ENCODE results near the gene GNB1L. TPM values are rescaled to one million over a fixed set of nuclear protein-coding genes. Genes with fewer than 3 reads are reported as not detected.

GNB1L gene
- polyA plus RNA-seq, 1 donor from 2014 or later: 16.5 TPM

DNA sequence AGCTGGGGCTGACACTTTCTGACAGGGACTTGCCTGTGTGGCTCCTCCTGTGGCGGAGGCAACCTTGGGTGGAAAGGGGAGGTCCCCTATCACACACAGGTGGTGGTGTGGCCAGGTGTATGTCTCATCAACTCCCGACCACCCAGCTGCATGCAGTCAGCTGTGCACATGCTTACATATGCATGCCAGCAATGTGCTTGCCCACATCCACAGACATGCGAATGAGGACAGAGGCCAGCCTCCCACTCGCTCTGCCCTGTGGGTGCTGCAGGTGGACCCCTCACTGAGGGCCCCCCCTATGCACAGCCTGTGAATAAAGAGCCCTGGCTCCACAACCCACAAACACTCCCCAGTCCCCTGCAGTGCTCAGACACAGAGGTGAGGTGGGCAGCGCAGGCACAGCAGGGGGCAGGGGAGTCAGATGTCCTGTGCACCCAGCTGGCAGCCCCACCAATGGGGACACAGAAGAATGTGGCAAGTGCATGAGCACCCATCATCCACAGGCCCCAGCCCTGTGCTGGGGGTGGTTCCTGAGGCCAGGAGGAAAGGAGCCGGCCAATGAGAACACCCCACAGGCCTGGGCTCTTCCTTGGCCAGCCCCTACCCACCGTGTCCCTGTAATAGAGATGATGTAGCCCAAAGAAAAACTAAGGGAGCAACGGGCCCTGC lies 9.5 kb downstream of the GNB1L start:
- no peak overlapping the region for H3K27ac ChIP-seq (ENCODE audit: low read length)
- H3K9me2 ChIP-seq (ENCODE audit: insufficient read depth, low read length): no peaks in the 10 kb centered on the region
- no peak overlapping the region for H2AFZ ChIP-seq (ENCODE audit: low read depth, low read length)
- no peaks in the 10 kb centered on the region for H4K20me1 ChIP-seq (ENCODE audit: insufficient read depth)
- no peaks in the 10 kb centered on the region for H3K36me3 ChIP-seq (ENCODE audit: insufficient read depth, low read length)
- TF ChIP-seq, protein P1, sequence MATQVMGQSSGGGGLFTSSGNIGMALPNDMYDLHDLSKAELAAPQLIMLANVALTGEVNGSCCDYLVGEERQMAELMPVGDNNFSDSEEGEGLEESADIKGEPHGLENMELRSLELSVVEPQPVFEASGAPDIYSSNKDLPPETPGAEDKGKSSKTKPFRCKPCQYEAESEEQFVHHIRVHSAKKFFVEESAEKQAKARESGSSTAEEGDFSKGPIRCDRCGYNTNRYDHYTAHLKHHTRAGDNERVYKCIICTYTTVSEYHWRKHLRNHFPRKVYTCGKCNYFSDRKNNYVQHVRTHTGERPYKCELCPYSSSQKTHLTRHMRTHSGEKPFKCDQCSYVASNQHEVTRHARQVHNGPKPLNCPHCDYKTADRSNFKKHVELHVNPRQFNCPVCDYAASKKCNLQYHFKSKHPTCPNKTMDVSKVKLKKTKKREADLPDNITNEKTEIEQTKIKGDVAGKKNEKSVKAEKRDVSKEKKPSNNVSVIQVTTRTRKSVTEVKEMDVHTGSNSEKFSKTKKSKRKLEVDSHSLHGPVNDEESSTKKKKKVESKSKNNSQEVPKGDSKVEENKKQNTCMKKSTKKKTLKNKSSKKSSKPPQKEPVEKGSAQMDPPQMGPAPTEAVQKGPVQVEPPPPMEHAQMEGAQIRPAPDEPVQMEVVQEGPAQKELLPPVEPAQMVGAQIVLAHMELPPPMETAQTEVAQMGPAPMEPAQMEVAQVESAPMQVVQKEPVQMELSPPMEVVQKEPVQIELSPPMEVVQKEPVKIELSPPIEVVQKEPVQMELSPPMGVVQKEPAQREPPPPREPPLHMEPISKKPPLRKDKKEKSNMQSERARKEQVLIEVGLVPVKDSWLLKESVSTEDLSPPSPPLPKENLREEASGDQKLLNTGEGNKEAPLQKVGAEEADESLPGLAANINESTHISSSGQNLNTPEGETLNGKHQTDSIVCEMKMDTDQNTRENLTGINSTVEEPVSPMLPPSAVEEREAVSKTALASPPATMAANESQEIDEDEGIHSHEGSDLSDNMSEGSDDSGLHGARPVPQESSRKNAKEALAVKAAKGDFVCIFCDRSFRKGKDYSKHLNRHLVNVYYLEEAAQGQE (IDR thresholded peaks at IDR 0.05; ENCODE audit: borderline replicate concordance): no peak
- TF ChIP-seq RAD21 (conservative IDR thresholded peaks at IDR 0.05) (no peak), SMC3 (conservative IDR thresholded peaks at IDR 0.05; ENCODE audit: poor library complexity) (no peak), EZH2 (IDR thresholded peaks at IDR 0.05; ENCODE audit: borderline replicate concordance, insufficient read depth, low read length, poor library complexity, severe bottlenecking) (no peak), POLR2AphosphoS5 (IDR thresholded peaks at IDR 0.05) (no peak), EP300 (conservative IDR thresholded peaks at IDR 0.05; ENCODE audit: poor library complexity, severe bottlenecking) (no peak), TAF1 (IDR thresholded peaks at IDR 0.05; ENCODE audit: low read depth) (no peak), MXI1 (conservative IDR thresholded peaks at IDR 0.05; ENCODE audit: poor library complexity, severe bottlenecking) (no peak)
- TF ChIP-seq, protein P2, sequence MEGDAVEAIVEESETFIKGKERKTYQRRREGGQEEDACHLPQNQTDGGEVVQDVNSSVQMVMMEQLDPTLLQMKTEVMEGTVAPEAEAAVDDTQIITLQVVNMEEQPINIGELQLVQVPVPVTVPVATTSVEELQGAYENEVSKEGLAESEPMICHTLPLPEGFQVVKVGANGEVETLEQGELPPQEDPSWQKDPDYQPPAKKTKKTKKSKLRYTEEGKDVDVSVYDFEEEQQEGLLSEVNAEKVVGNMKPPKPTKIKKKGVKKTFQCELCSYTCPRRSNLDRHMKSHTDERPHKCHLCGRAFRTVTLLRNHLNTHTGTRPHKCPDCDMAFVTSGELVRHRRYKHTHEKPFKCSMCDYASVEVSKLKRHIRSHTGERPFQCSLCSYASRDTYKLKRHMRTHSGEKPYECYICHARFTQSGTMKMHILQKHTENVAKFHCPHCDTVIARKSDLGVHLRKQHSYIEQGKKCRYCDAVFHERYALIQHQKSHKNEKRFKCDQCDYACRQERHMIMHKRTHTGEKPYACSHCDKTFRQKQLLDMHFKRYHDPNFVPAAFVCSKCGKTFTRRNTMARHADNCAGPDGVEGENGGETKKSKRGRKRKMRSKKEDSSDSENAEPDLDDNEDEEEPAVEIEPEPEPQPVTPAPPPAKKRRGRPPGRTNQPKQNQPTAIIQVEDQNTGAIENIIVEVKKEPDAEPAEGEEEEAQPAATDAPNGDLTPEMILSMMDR (IDR thresholded peaks at IDR 0.05; ENCODE audit: poor library complexity, severe bottlenecking): no peak
- H3K27me3 ChIP-seq (ENCODE audit: insufficient read depth, low read depth, low read length): no peaks in the 10 kb centered on the region
- H3K79me2 ChIP-seq (replicated peaks; ENCODE audit: insufficient read depth, low read length): no peaks in the 10 kb centered on the region
- no peak overlapping the region for H3K4me2 ChIP-seq (ENCODE audit: low read length)
- no peaks in the 10 kb centered on the region for H3K9me3 ChIP-seq (ENCODE audit: low read length)
- H3K9ac ChIP-seq (ENCODE audit: low read length): no peak overlapping the region
- no peak overlapping the region for H3K4me3 ChIP-seq (ENCODE audit: low read length)
- no peaks in the 10 kb centered on the region for H3F3A ChIP-seq (ENCODE audit: insufficient read depth, low read length, poor library complexity, severe bottlenecking)

DNA sequence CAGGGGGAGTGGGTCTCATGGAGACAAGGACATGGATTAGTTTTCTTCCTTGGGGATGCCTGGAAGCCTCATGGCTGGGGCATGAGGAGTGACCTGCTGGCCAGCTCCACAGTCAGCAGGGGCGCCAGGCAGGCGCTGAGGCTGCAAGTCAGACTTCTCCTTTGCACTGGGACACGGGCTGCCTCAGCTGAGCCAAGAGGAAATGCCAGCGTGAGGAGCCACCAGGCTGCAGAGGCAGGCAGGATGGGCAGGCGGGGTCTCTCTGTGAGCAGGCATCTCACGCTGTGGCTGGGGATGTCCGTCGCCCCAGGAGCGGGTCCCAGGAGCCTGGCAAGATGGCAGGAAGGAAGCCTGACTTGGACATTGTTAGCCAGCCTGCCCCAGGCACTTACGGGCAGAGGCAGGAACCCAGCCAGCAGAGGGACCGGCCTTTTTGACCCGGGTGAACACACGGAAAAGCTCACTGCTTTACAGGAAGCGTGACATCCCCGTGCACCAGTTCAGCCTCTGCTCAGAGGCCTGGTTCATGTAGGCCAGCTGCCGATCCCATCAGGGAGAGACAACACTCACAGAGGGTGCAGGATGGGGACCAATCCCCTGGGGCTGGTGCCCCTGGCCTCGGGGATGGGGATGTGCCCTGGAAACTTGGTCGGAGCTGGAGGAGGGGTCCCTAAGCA lies 10.2 kb downstream of the GNB1L start:
- H3K27ac ChIP-seq (ENCODE audit: low read length): no peak overlapping the region
- no peaks in the 10 kb centered on the region for H4K20me1 ChIP-seq (ENCODE audit: insufficient read depth)
- H2AFZ ChIP-seq (ENCODE audit: low read depth, low read length): no peak overlapping the region

More for the DNA sequence above, 10.2 kb downstream of the GNB1L start:
- Histone ChIP-seq H3K9ac (ENCODE audit: low read length) (no peak overlapping the region), H3F3A (ENCODE audit: insufficient read depth, low read length, poor library complexity, severe bottlenecking) (no peaks in the 10 kb centered on the region), H3K36me3 (ENCODE audit: insufficient read depth, low read length) (no peaks in the 10 kb centered on the region), H3K9me3 (ENCODE audit: low read length) (no peaks in the 10 kb centered on the region), H3K27me3 (ENCODE audit: insufficient read depth, low read depth, low read length) (no peaks in the 10 kb centered on the region), H3K4me2 (ENCODE audit: low read length) (no peak overlapping the region), H3K4me3 (ENCODE audit: low read length) (no peak overlapping the region), H3K9me2 (ENCODE audit: insufficient read depth, low read length) (no peaks in the 10 kb centered on the region), H3K79me2 (replicated peaks; ENCODE audit: insufficient read depth, low read length) (no peaks in the 10 kb centered on the region)
- TF ChIP-seq, protein P2 (IDR thresholded peaks at IDR 0.05; ENCODE audit: poor library complexity, severe bottlenecking): no peak
- TF ChIP-seq EP300 (conservative IDR thresholded peaks at IDR 0.05; ENCODE audit: poor library complexity, severe bottlenecking) (no peak), TAF1 (IDR thresholded peaks at IDR 0.05; ENCODE audit: low read depth) (no peak), RAD21 (conservative IDR thresholded peaks at IDR 0.05) (no peak), SMC3 (conservative IDR thresholded peaks at IDR 0.05; ENCODE audit: poor library complexity) (no peak), MXI1 (conservative IDR thresholded peaks at IDR 0.05; ENCODE audit: poor library complexity, severe bottlenecking) (no peak), EZH2 (IDR thresholded peaks at IDR 0.05; ENCODE audit: borderline replicate concordance, insufficient read depth, low read length, poor library complexity, severe bottlenecking) (no peak), POLR2AphosphoS5 (IDR thresholded peaks at IDR 0.05) (no peak)
- TF ChIP-seq, protein P1 (IDR thresholded peaks at IDR 0.05; ENCODE audit: borderline replicate concordance): no peak
